Spleen (tissue), 7 donors: ENCODE results near the gene DKK2.

Experiments used
- CTCF ChIP-seq, 11 experiments: fragments of 200-600 bp in 7 of 11; fragments of 450-650 bp in 4 of 11; sonication (generic) in 4 of 11; IDR thresholded peaks in 8 of 11; conservative IDR thresholded peaks in 3 of 11; 1 replicate in 7 of 11; 2 replicates in 4 of 11; pipeline versions ENCODE4 v1.4.0 to v1.8.0; 2016 to 2021; ENCODE audit warnings: antibody characterized with exemption in 11 of 11, inconsistent platforms in 4 of 11, mild to moderate bottlenecking in 1 of 11
- POLR2A ChIP-seq, 3 donors: fragments of 450-650 bp; IDR thresholded peaks; one replicate each; pipeline ENCODE4 v1.5.1; 2017; ENCODE audit warnings: antibody characterized with exemption in 3 of 3, mild to moderate bottlenecking in 1 of 3
- donor health status: DM: no; HTN: no; CAD: no; lungs with moderate emphysema.
- donor health status: DM: no; HTN: no; CAD: no.
- donor health status: DM: no; HTN: no; CAD: no.

- TF ChIP-seq CTCF (IDR thresholded peaks at IDR 0.05 in 8 of 11, conservative IDR thresholded peaks at IDR 0.05 in 3 of 11) (no peak), POLR2A (IDR thresholded peaks at IDR 0.05) (no peak)
Measured at GRCh38 chr4:107036584-107037198, 578 bp upstream of the DKK2 start.
